ENCODE data around the gene KRT83.

The KRT83 gene

DNA sequence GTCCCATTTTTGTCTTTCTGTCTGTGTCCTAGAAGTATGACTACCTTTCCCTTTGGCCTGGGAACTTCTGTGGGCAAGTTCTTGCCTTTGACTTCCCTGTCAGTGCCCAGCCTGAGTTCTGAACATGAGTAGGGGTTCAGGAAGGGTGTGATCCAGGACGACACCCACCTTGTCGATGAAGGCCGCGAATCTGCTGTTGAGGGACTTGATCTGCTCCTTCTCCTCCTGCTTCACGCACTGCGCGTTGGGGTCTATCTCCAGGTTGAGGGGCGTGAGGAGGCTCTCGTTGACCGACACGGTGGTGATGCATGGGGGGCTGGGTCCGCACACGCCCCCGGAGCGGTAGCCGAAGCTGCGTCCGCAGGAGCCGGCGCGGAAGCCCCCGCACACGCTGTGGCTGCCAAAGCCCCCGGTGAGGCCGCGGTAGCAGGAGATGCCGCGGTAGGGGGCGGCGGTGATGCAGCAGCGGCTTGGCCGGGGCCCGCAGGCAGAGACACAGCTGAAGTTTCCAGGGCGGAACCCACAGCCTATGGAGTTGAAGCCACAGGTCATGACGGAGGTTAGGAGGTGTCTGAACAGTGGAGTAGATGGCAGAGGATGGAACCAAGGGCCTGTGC, at the start of gene KRT83:
Gene KRT83 (minus strand): TSS at position 615 of the 617 bp plus-strand sequence. CDS start 63 bp downstream, at position 552.
- no peak for DNase-seq

DNA sequence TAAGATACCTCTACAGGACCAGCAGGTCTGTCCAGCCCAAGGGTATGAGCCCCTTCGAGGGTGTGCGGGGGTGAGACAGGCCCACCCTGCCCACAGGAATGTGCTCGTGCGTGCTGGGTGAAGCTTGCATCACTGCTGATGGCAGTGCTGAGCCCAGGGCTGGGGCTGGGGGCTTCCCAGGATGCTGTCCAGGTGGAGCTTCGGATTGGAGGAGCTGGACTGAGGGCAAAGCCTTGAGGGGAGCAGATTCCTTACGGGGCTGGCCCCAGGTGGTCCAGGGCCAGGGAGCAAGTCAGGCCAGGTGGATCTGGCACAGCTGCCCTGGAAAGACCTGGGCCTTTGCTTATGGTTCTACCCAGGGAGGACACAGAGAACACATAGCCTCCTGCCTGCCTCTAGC, 48.6 kb upstream of the KRT83 start:
- DNase-seq: no peak

DNA sequence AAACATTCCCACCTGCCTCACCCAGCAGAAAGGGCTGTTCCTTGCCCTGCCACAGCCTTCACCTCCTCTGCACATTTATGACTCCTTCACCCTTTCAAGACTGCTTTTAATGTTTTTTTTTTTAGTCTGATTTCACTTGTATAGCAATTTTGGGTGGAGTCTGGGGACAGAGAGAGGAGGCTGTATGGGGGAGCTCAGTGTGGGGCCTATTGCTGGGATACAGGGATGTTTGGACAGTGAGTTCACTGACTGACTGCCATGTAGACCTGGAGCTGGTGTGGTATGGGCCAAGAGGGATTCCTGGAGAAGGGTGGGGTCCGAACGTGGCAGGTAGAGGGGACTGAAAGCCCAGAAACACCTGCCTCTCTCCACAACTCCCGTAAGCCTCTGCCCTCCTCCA, 48.0 kb upstream of the KRT83 start:
- no peak for DNase-seq

DNA sequence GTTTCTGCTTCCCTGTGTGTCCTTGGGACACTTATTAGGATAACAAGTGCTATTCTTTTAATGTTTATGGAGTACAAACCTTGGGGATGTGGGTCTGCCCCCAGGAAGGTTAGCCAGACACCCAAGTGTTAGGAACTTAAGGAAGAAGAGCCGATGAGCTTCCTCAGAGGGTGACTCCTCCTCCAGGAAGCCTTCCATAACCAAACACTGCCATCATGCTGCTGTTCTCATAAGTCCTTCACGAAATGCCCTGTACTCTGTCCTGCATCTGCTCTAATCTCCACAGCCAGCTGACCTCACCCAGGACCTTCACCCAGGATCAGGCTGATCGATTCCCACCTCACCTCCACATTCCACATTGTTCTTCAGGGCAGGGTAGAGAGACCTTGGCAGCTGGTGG, 47.3 kb upstream of the KRT83 start:
- no peak for DNase-seq

DNA sequence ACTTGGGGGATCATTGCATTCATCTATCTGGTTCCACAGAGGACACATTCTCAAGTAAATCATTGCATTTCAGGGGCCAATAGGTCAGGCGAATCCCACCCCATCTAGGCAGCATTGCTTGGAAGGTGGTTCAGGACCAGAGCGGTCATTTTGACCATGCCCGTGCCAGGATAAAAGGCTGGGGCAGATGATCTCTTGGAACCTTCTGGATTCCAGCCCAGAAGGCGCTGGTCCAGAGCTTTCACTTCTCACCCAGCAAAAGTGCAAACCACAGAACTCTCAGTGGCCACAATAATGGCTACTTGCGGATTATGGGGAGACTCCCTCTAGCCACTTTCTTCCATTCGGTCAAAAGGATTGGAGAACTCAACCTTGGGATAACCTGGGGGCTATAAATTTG, 46.7 kb upstream of the KRT83 start:
- DNase-seq: no peak

DNA sequence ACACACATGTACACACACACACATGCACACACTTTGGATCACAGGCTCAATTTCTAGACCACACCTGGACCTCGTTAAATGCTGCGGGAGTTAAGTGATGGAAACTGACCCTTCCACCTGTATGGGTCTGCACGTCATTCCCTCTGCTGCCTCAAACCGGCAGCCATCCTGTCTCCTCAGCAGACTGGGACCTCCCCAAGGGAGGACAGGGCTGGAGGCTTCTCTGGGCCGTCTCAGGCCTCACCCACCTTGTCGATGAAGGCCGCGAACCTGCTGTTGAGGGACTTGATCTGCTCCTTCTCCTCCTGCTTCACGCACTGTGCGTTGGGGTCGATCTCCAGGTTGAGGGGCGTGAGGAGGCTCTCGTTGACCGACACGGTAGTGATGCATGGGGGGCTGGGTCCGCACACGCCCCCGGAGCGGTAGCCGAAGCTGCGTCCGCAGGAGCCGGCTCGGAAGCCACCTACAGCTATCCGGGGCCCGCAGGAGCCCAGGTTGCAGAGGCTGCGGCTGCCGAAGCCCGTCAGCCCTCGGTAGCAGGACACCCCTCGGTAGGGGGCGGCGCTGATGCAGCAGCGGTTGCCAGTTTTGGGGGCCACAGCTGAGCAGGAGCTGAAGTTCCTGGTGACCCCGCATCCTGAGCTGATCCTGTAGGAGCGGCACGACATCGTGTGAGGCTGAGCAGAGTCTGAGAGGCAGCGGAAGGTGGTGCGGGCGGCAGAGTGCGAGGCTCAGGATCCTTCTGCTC, 45.7 kb upstream of the KRT83 start, which contains the start of gene KRT85:
Gene KRT85 (minus strand): TSS at position 744 of the 748 bp plus-strand sequence. CDS start 76 bp downstream, at position 668.
- DNase-seq: no peak

DNA sequence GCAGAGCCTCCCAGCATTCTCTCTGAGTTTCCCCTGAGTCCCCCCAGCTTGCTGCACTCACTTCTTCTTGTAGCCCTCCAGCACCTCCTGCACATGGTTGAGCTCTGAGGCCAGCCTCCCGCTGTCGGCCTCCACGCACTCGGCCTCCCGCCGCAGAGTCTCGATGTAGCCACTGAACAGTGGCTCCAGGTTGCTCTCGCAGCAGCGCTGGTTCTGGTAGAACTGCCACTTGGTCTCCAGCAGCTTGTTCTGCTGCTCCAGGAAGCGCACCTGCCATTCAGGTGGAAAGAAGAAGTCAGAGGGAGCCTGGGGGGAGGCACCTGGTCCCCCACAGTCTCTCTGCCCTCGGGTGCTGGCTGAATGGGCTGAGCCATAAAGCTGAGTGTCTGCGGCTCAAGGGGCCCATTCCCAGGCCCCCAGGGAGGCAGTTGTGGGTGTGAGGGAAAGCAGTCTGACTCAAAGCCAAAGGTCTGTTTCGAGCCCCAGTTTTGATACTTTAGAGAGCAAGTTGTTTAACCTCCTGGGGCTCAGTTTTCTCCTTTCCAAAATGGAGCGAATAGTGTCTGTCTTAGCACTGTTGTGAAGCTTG, 43.8 kb upstream of the KRT83 start:
- DNase-seq: no peak

DNA sequence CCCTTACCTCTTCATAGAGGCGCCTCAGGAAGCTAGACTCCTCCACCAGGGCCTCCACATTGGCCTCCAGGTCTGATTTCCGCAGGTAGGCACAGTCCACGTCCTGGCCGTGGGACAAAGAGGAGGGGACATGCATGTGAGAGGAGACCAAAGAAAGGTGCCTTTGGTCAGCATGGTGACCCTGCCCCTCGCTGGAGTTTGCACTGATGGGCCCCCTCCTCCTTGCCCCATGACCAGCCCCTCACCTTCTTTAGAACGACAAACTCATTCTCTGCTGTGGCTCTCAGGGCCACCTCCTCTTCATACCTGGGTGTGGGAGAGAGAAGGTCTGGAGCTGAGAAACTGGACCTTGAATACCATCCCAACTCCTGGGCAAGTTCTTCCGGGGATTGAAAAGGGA, 42.9 kb upstream of the KRT83 start:
- DNase-seq: no peak

DNA sequence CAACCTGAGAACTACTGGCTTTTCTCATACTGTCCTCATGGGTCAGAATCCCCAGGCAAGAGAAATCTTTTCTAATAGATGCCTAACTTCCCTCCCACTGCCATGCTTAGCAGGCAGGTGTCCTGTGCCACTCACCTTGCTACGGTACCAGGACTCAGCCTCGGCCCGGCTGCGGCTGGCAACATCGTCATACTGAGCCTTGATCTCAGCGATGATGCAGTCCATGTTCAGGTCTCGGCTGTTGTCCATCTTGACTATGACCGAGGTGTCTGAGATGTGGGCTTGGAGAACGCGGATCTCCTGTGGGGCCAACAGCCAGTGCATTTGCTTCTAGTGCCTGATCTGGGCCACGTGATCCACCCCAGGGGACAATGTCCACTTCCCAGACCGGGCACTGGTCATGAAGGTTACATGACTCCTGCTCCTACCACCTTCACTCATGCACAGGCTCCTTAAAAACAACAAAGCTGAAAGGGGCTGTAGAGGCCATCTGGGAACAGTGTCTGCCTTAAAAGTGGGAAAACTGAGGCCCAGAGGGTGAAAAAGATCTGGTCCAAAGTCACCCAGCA, 42.0 kb upstream of the KRT83 start:
- no peak for DNase-seq

DNA sequence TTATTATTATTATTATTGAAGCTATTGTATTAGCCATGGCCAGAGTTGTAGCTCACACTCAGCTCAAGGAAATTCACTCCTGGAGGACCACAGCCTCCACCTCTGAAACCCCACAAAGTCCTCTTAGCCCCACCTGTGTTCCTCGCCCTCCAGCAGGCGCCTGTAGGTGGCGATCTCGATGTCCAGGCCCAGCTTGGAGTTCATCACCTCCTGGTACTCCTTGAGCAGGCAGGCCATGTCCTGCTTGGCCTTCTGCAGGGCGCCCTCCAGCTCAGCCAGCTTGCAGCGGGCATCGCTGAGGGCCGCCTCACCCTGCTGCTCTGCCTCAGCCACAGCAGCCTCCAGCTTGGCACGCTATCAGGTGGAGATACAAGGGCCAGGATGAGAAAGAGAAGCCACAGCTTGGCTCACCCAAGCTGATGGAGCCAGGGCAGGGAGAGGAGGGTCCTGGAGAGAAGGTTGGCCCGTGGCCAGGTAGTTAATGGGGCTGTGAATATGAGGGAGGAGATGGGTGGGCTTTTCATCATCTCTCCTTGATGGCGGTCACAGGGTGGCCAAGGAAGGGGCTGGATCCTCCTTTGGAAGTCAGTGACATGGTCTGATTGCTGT, 41.0 kb upstream of the KRT83 start:
- no peak for DNase-seq

DNA sequence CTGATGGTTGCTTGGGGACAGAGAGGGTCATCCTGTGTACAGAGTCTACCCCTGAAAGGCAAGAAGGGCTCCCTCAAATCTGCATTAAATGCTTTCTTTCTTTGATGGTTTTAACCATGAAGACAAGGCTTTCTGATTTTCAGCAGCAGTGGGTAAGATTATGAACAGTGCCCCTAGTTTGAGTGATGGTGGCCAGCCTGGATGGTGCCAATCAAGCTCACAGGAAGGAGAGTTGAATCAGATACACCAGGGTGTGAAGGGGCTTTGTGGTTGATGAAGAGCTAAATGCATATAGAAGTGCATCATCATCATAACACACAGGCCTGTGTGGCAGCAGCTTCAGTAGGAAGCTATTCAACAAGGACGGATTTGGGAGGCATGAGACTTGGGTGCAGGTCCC, 40.4 kb upstream of the KRT83 start:
- DNase-seq: no peak

DNA sequence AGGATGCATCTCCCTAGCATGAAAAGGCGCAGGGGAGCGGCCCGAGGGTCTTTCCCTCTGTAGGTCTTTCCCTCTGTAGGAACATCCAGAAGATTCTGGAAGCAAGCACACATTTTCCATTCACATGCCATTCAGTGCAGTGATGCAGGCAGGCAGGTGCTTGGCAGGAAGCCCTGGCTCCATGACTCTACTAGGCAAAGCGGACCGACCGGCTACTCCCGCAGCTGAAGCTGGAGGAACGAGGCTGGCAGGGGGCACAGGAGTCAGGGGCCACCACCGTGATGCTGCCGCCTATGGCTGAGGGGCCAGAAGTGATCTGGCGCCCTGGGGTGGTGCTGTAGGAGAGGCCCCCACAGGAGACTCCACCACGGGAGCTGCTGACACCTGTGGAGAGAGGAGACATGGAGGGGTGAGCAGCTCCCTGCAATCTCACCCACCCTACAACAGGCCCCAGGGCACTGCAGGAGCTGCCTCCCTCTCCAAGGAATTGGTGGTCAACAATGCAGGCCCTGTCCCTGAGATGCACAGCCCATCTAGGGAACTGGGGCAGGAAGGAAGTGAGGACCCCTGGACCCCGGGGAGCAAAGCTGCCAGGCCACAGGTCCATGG, 39.6 kb upstream of the KRT83 start:
- DNase-seq: no peak

DNA sequence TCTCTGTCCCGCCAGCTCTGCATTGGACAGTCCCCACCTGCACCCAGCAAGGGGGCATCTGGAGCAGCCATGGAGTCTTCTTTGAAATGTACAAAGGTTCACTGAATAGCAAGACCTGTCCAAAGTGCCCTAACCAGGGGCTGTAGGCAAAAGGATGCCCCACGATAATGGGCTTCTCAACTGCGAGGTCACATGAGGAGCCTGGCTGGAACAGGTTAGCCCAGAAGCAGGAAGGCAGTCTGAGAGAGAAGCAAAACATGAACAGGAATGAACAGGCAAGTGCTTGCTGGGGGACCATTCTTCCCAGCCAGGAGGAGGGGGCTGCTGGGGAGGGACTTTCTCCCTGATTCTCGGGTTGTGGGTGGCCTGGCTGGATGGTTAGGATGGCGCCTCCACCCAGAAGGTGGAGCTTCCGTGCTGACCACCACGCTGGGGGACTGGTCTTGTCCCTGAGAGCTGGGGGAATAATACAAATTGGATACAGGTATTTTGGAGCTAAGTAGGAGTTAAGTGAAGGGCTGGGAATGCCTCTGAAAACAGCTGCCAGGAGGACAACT, 39.0 kb upstream of the KRT83 start:
- DNase-seq: no peak

DNA sequence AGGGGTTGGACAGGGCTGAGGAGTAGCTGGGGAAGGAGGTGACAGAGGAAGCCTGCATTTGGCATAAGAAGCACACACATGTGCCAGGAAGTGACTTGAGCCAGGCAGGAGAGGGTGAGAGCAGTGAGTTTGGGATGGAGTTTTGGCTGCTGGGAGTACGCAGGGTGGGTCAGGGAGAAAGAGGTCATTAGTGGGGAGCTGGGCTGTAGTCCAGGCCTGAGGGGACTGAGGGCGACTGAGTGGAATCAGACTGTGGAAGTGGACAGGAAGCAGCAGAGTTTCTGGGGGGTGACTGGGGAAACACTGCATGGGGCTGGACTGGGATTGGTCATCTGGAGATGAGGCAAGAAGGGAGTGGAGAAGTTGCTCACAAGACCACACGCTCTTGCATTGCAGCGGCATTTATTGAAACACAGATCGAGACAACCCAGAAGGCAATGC, 38.4 kb upstream of the KRT83 start:
- DNase-seq: no peak

DNA sequence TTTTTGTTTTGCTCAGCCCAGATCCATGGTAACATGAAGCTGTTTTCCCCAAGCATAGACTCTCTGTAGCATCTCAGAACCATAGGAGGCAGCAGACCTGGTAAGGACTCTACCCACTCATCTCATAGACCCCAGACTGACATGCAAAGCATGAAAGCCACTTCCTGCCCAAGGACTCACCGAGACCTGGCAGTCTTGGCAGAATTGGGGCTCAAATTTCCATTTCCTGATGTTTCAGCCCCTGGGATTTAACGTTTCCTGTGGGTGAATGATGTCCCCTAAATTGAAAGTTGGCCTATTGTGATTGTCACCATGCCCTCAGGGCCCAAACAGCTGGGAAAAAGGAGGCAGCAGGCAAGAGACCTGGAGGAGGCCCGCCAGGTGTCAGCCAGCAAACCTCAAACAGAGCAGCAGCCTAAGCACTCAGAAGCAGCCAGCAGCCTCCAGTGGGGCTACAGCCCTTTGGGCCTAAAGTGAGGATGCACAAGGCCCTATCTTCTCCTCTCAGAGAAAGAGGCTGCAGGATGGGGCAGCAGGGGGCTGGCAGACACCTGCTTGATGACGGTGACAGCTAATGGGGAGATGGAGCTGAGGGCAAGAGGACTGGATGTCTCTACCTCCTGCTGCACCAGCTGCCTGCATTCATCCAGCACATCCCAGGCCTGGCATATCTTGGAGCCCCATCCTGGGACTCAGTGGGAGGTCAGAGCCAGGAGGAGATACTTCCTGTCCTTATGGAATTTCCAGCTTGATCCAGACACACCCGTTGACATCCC, 37.6 kb upstream of the KRT83 start:
- DNase-seq: no peak

DNA sequence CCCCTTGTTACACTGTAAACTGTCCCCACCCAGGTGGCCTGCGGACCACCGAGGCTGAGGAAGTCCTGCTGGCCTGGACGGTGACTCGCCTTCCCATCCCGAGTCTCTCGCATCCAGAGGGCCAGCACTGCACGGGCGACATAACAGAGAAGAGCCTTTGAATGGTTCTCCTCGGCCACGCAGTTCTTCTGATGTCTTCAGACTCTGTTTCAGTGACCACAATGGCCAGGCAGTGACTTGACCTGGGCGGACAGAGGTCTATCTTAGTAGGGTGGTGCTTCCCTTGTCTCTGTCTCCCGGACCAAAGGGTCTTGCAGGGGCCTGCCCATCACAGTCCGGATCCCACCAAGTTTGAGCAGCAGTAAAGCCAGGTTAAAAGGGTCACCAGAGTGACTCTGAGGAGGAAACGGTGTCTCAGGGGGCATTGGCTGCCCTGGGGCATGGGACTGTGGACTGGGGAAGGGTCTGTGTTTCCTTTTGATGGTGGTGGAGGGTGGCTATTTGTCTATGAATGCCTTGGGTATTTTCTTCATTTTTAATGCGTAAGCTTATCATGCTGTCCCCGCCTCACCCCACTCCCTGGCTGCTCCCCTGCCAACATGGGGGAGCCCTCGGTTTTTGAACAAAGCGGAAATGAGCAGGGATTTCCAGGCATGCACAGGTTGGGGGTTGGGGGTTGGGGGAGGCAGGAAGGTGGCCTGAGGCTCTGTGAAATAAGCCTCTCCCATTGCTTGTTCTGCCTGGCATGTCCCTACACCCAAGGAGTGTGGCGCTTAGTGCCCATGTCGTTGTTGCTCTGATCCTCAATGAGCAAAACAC, 35.8 kb upstream of the KRT83 start:
- DNase-seq: no peak

DNA sequence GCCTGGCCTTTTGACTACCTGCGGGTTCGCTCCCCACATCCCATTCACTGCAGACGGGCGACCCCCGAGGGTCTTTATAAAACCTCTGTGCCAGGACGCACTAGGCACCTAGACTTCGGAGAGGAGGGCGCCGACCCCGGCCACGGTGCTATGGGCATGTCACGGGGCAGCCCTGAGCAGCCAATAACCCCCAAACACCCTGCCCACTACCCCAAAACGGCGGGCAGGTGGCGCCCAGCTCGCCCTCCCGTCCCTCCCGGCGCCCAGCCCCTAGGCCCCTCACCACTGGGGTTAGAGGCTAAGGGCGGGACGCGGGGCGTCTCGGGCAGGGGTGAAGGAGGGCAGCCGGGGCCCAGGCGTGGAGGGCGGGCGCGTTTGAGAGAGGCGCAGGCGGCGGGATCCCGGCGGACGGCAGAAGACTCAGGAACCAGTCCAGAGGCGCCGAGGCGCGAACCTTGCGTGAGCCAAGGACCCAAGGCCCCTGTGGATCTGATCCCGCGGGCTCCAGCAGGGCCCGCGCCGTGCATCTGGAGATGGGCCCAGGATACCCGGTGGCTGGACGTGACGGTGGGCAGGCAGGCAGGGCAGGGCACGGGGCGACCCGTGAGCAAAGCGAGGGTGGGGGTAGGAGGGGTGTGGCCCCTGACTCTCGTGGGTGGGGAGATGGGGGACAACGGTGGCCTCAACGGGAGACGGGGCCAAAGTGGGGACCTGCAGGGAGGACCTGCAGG, 35.0 kb upstream of the KRT83 start:
- DNase-seq: no peak

DNA sequence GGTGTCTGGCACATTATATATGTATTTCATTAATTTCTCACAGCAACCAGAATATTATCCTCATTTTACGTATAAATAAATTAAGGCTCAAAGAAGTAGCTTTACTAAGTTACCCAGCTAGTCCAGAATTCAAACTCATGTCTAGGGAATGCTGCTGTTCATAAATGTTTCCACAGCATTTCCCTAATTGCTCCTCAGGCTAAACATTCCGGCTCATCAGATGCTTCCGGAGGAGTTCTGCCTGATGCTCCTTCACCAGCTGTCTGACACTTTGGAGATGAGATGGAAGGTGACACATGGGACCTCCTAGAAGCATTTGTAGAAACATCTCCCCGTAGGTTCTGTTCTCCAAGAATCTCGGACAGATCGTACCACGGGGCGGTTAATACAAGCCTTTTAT, 34.0 kb upstream of the KRT83 start:
- DNase-seq: no peak

DNA sequence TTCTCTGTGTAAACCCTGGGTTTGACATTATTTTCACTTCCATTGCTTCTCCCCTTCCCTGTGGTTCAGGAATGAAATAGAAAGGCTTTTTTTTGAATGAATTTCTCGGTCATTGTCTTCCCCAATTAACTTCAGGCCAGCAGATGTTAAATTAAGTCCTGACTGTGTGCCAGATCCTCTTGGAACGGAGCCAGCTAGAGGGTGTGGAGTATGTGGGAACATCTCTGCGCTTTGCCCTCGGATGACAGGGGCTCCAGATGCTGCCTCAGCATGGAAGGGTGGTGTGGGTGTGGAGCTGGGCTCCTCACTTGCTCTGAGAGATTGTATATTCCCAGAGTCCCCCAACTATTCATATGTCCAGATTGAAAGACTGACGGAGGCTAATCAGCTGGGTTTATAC, 33.0 kb upstream of the KRT83 start:
- DNase-seq: no peak

DNA sequence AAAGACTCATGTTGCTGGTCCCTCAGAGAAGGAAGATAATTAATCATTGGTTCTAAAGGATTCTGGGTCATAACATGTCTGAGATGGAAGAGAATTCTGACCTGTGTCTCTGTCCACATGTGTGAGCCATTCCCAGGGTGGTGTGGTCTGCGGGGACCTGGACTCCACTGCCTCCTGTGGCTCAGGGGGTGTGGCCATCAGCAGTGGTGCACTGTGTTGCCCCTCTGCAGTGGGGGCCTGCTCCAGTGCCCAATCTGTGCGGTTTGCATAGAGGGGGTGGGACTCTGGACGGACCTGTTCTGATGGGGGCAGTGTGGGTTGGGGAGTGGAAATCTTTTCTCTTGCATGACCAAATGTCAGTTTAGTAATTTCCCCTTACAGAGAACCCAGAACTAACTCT, 32.6 kb upstream of the KRT83 start:
- DNase-seq: no peak

Measured in hippocampal formation (tissue), 2 donors.